ENCODE results near the gene SNX27.

GRCh38 chr1:151581451-151581850, 30.4 kb upstream of the SNX27 start:
- TF ChIP-seq, protein P1, sequence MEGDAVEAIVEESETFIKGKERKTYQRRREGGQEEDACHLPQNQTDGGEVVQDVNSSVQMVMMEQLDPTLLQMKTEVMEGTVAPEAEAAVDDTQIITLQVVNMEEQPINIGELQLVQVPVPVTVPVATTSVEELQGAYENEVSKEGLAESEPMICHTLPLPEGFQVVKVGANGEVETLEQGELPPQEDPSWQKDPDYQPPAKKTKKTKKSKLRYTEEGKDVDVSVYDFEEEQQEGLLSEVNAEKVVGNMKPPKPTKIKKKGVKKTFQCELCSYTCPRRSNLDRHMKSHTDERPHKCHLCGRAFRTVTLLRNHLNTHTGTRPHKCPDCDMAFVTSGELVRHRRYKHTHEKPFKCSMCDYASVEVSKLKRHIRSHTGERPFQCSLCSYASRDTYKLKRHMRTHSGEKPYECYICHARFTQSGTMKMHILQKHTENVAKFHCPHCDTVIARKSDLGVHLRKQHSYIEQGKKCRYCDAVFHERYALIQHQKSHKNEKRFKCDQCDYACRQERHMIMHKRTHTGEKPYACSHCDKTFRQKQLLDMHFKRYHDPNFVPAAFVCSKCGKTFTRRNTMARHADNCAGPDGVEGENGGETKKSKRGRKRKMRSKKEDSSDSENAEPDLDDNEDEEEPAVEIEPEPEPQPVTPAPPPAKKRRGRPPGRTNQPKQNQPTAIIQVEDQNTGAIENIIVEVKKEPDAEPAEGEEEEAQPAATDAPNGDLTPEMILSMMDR (IDR thresholded peaks at IDR 0.05), result no peak
- no peak for TF ChIP-seq EP300 (IDR thresholded peaks at IDR 0.05)
- no peak for TF ChIP-seq POLR2A (IDR thresholded peaks at IDR 0.05)
- no peak for TF ChIP-seq POLR2AphosphoS5 (IDR thresholded peaks at IDR 0.05)
